HepG2 (cell line): ENCODE data around the gene PDZK1. TPM values are rescaled to one million over a fixed set of nuclear protein-coding genes. Genes with fewer than 3 reads are reported as not detected.

ENCODE experiments used
- ASH2L ChIP-seq: fragments of 300-600, 200-600 bp; sonication (generic); IDR thresholded peaks from 2 replicates; pipeline ENCODE4 v1.7.0; 2017; ENCODE audit warnings: low read depth, mild to moderate bottlenecking, moderate library complexity, mixed read lengths, low read length; ENCODE audit not compliant: insufficient read length
- CHCHD3 ChIP-seq: sonication (generic); formaldehyde crosslinking; IDR thresholded peaks from 2 replicates; pipeline ENCODE4 v1.8.0; 2022; ENCODE audit warnings: mild to moderate bottlenecking, missing genetic modification reagents, moderate library complexity
- DPF2 ChIP-seq: sonication (generic); formaldehyde crosslinking; IDR thresholded peaks from 2 replicates; pipeline ENCODE4 v1.4.0; 2020; ENCODE audit warnings: mild to moderate bottlenecking, low read depth, missing genetic modification reagents, borderline replicate concordance
- EP300 ChIP-seq, 3 experiments: sonication (generic) in 1 of 3; formaldehyde crosslinking in 1 of 3; IDR thresholded peaks; 2 replicates each; pipeline versions ENCODE4 v1.5.1 to v1.6.1; 2011 to 2020; ENCODE audit warnings: low read depth in 2 of 3, low read length in 2 of 3, borderline replicate concordance in 1 of 3, improper control_type of control experiment in 1 of 3, mild to moderate bottlenecking in 1 of 3, missing genetic modification reagents in 1 of 3, moderate library complexity in 1 of 3
- HOXA3 ChIP-seq: sonication (generic); formaldehyde crosslinking; IDR thresholded peaks from 2 replicates; pipeline ENCODE4 v1.5.0; 2020; ENCODE audit warnings: missing genetic modification reagents
- LCORL ChIP-seq, 2 experiments: fragments of 450-650 bp in 1 of 2; sonication (generic) in 1 of 2; formaldehyde crosslinking in 1 of 2; IDR thresholded peaks; 2 replicates each; pipeline versions ENCODE4 v1.5.0 to v1.6.1; 2017 to 2020; ENCODE audit warnings: antibody characterized with exemption in 1 of 2, missing genetic modification reagents in 1 of 2
- MXI1 ChIP-seq: IDR thresholded peaks from 3 replicates; pipeline ENCODE4 v1.6.1; 2012; ENCODE audit warnings: low read depth, low read length, inconsistent platforms, borderline replicate concordance
- NKX3-1 ChIP-seq: sonication (generic); formaldehyde crosslinking; IDR thresholded peaks from 2 replicates; pipeline ENCODE4 v1.5.0; 2020; ENCODE audit warnings: missing genetic modification reagents
- SNAPC2 ChIP-seq: sonication (generic); formaldehyde crosslinking; IDR thresholded peaks from 2 replicates; pipeline ENCODE4 v1.8.1; 2022; ENCODE audit warnings: mild to moderate bottlenecking, missing genetic modification reagents
- ZEB1 ChIP-seq: IDR thresholded peaks from 2 replicates; pipeline ENCODE4 v1.6.1; 2012; ENCODE audit warnings: mild to moderate bottlenecking, low read depth, inconsistent platforms; ENCODE audit not compliant: insufficient replicate concordance
- polyA plus RNA-seq, 8 experiments: library from polyadenylated mRNA; depleted of rRNA in 3 of 8; stranded (reverse) in 7 of 8; unstranded in 1 of 8; fragments of >200 nt; fragmentation: Illumina TruSeq in 4 of 8; extraction: Trizol in 4 of 8; gene quantifications; 2 replicates each; pipeline versions ENCODE4 v1.2.1 to v1.2.3, GENCODE V29; 2011 to 2016; ENCODE audit warnings: low read depth in 4 of 8, missing spikeins in 1 of 8, mixed read lengths in 1 of 8; ENCODE audit not compliant: insufficient read depth in 1 of 8
- total RNA-seq, 5 experiments: library from RNA; depleted of rRNA; stranded (reverse); fragments of >200 nt; fragmentation: Illumina TruSeq; extraction: Trizol; gene quantifications; 2 replicates each; pipeline ENCODE4 v1.2.3, GENCODE V29; 2016; ENCODE audit warnings: low read depth in 1 of 5
- TF ChIP-seq, protein P1 (sequence below): IDR thresholded peaks from 2 replicates; pipeline ENCODE4 v1.6.1; 2016; ENCODE audit warnings: low read depth, borderline replicate concordance
- TF ChIP-seq, protein P2 (sequence below): sonication (generic); formaldehyde crosslinking; IDR thresholded peaks from 2 replicates; pipeline ENCODE4 v1.4.0; 2020; ENCODE audit warnings: missing genetic modification reagents
- TF ChIP-seq, protein P3 (sequence below): sonication (generic); formaldehyde crosslinking; IDR thresholded peaks from 2 replicates; pipeline ENCODE4 v1.4.0; 2020; ENCODE audit warnings: missing genetic modification reagents, mild to moderate bottlenecking, borderline replicate concordance
- TF ChIP-seq, protein P4 (sequence below): sonication (generic); formaldehyde crosslinking; conservative IDR thresholded peaks from 2 replicates; pipeline ENCODE4 v1.8.0; 2022; ENCODE audit warnings: missing genetic modification reagents
- TF ChIP-seq, protein P5 (sequence below): sonication (generic); formaldehyde crosslinking; IDR thresholded peaks from 2 replicates; pipeline ENCODE4 v1.5.0; 2020; ENCODE audit warnings: mild to moderate bottlenecking, missing genetic modification reagents, borderline replicate concordance
- TF ChIP-seq, protein P6 (sequence below): sonication (generic); formaldehyde crosslinking; IDR thresholded peaks from 2 replicates; pipeline ENCODE4 v1.9.0; 2021; ENCODE audit warnings: missing genetic modification reagents, mild to moderate bottlenecking, borderline replicate concordance

The PDZK1 gene
- total and polyA plus RNA-seq, 2 of the 13 experiments (the other 11 are each of a cell fraction or from before 2014, with no cell fraction given): 16.2 to 46.4 TPM

DNA sequence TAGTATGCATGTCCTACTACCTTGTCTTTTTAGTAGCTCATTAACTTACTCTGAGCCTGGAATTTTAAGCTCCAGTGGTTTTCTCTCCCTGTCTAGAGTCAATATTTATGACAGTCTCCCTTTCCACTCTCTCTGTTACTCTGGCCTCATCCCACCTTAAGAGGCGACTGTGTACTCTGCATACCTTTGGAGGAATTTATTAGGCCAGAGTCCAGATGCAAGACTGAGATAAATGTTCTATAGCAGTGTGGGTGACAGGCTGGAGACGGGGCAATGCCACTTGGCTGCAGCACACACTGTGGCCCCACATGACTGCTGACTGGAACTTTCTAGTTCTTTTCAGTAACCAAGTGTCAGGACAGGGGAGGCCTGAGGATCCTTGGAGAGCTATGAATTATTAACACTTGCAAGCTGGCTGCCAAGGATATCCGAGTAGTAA, 4.1 kb upstream of the PDZK1 start (continued):
- TF ChIP-seq, protein P1, sequence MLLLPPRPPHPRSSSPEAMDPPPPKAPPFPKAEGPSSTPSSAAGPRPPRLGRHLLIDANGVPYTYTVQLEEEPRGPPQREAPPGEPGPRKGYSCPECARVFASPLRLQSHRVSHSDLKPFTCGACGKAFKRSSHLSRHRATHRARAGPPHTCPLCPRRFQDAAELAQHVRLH (CRISPR knock-in tag): 0 out of 2 replicates have a peak, but pooled peaks have one; percentile 4
- peak; percentile 67 for TF ChIP-seq ASH2L
- TF ChIP-seq, protein P2, sequence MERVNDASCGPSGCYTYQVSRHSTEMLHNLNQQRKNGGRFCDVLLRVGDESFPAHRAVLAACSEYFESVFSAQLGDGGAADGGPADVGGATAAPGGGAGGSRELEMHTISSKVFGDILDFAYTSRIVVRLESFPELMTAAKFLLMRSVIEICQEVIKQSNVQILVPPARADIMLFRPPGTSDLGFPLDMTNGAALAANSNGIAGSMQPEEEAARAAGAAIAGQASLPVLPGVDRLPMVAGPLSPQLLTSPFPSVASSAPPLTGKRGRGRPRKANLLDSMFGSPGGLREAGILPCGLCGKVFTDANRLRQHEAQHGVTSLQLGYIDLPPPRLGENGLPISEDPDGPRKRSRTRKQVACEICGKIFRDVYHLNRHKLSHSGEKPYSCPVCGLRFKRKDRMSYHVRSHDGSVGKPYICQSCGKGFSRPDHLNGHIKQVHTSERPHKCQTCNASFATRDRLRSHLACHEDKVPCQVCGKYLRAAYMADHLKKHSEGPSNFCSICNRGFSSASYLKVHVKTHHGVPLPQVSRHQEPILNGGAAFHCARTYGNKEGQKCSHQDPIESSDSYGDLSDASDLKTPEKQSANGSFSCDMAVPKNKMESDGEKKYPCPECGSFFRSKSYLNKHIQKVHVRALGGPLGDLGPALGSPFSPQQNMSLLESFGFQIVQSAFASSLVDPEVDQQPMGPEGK (CRISPR knock-in tag): peak; percentile 26; the same call in 1 of the 2 replicates
- no peak for TF ChIP-seq LCORL (IDR thresholded peaks at IDR 0.05)
- peak; percentile 59; the same call in 1 of the 2 replicates for TF ChIP-seq LCORL (CRISPR knock-in tag; IDR thresholded peaks at IDR 0.05)
- no peak for TF ChIP-seq CHCHD3 (CRISPR knock-in tag)
- TF ChIP-seq EP300 (IDR thresholded peaks at IDR 0.05; ENCODE audit: low read depth in 2 of 2, low read length in 2 of 2): peak; percentile 21 to 76; a peak in 2 of 4 replicates
- peak; percentile 39; the same call in 1 of the 2 replicates for TF ChIP-seq EP300 (CRISPR knock-in tag; IDR thresholded peaks at IDR 0.05; ENCODE audit: borderline replicate concordance)
- no peak for TF ChIP-seq SNAPC2 (CRISPR knock-in tag)
- TF ChIP-seq DPF2: peak; percentile 75; the same call in 1 of the 2 replicates
- TF ChIP-seq, protein P3, sequence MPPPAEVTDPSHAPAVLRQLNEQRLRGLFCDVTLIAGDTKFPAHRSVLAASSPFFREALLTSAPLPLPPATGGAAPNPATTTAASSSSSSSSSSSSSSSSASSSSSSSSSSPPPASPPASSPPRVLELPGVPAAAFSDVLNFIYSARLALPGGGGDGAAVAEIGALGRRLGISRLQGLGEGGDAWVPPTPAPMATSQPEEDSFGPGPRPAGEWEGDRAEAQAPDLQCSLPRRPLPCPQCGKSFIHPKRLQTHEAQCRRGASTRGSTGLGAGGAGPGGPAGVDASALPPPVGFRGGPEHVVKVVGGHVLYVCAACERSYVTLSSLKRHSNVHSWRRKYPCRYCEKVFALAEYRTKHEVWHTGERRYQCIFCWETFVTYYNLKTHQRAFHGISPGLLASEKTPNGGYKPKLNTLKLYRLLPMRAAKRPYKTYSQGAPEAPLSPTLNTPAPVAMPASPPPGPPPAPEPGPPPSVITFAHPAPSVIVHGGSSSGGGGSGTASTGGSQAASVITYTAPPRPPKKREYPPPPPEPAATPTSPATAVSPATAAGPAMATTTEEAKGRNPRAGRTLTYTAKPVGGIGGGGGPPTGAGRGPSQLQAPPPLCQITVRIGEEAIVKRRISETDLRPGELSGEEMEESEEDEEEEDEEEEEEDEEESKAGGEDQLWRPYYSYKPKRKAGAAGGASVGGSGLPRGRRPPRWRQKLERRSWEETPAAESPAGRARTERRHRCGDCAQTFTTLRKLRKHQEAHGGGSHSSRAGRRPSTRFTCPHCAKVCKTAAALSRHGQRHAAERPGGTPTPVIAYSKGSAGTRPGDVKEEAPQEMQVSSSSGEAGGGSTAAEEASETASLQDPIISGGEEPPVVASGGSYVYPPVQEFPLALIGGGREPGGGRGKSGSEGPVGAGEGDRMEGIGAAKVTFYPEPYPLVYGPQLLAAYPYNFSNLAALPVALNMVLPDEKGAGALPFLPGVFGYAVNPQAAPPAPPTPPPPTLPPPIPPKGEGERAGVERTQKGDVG (CRISPR knock-in tag): no peak
- TF ChIP-seq HOXA3: peak; percentile 49; the same call in 1 of the 2 replicates
- TF ChIP-seq MXI1: no peak
- peak; percentile 56 for TF ChIP-seq ZEB1
- TF ChIP-seq, protein P4, sequence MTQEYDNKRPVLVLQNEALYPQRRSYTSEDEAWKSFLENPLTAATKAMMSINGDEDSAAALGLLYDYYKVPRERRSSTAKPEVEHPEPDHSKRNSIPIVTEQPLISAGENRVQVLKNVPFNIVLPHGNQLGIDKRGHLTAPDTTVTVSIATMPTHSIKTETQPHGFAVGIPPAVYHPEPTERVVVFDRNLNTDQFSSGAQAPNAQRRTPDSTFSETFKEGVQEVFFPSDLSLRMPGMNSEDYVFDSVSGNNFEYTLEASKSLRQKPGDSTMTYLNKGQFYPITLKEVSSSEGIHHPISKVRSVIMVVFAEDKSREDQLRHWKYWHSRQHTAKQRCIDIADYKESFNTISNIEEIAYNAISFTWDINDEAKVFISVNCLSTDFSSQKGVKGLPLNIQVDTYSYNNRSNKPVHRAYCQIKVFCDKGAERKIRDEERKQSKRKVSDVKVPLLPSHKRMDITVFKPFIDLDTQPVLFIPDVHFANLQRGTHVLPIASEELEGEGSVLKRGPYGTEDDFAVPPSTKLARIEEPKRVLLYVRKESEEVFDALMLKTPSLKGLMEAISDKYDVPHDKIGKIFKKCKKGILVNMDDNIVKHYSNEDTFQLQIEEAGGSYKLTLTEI (CRISPR knock-in tag): no peak
- TF ChIP-seq, protein P5, sequence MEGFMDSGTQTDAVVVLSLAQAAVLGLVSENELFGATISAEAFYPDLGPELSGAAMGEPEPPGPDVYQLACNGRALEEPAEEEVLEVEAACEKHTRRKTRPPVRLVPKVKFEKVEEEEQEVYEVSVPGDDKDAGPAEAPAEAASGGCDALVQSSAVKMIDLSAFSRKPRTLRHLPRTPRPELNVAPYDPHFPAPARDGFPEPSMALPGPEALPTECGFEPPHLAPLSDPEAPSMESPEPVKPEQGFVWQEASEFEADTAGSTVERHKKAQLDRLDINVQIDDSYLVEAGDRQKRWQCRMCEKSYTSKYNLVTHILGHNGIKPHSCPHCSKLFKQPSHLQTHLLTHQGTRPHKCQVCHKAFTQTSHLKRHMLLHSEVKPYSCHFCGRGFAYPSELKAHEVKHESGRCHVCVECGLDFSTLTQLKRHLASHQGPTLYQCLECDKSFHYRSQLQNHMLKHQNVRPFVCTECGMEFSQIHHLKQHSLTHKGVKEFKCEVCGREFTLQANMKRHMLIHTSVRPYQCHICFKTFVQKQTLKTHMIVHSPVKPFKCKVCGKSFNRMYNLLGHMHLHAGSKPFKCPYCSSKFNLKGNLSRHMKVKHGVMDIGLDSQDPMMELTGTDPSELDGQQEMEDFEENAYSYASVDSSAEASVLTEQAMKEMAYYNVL (CRISPR knock-in tag): peak; percentile 80; the same call in 1 of the 2 replicates
- no peak for TF ChIP-seq NKX3-1 (CRISPR knock-in tag)
- TF ChIP-seq, protein P6, sequence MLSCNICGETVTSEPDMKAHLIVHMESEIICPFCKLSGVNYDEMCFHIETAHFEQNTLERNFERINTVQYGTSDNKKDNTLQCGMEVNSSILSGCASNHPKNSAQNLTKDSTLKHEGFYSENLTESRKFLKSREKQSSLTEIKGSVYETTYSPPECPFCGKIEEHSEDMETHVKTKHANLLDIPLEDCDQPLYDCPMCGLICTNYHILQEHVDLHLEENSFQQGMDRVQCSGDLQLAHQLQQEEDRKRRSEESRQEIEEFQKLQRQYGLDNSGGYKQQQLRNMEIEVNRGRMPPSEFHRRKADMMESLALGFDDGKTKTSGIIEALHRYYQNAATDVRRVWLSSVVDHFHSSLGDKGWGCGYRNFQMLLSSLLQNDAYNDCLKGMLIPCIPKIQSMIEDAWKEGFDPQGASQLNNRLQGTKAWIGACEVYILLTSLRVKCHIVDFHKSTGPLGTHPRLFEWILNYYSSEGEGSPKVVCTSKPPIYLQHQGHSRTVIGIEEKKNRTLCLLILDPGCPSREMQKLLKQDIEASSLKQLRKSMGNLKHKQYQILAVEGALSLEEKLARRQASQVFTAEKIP (CRISPR knock-in tag): no peak
